ENCODE results near the gene IGLL1.

- TF ChIP-seq CTCF (IDR thresholded peaks at IDR 0.05) = no peak
- TF ChIP-seq EP300 (IDR thresholded peaks at IDR 0.05) = no peak
Measured at GRCh38 chr22:23536821-23537345, 43.2 kb downstream of the IGLL1 start.
